ENCODE results near the gene AJAP1. TPM values are rescaled to one million over a fixed set of nuclear protein-coding genes. Genes with fewer than 3 reads are reported as not detected.

AJAP1 gene
- total and polyA plus RNA-seq, 2 donors (not counting 1 experiment from before 2014, with no cell fraction given) = 0.01 TPM; not detected in 1

DNA sequence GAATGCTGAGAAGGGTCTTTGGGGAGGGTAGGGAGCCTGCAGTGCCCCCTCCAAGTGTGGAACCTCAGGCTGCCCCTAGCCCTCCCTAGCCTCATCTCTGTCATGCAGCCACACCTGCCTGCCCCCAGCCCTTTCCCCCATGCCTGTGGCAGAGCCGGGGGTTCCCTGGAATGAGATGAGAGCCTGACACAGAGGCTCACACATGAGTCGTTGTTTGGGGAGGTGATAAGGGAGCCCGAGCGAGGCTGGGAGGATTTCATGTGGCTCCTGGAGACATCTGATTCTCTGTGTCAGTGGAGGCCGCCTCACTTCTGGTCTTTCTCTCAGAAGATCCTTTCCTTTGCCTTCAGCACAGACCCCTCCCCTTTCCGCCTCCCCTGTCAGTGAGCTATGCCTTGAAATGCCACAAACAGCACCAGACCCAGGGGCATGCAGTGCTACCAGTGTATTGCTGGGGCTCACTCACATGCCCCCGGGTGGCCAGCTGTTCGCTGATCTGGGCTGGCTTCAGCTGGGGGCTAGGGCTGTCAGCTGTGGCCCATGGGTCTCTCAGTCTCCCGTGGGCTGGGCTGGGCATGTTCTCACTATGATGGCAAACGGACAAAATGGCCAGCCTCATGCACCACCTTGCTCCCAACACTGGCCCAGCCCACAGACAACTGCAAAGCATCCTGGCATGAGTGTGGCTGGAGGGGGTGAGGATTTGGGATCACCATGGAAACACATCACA, 102.6 kb downstream of the AJAP1 start:
- Histone ChIP-seq H3K9ac (ENCODE audit: insufficient read depth, low read length) (no peak overlapping the region), H3K27me3 (ENCODE audit: control insufficient read depth, insufficient read depth, low read length) (no peaks in the 10 kb centered on the region), H3K4me3 (replicated peaks in 1 of 4; ENCODE audit: control extremely low read depth in 1 of 4, insufficient read depth in 1 of 4, low read depth in 3 of 4, low read length in 4 of 4) (no peak overlapping the region), H3K4me2 (ENCODE audit: extremely low read depth, insufficient read depth, low read length) (no peak overlapping the region), H3K27ac (ENCODE audit: insufficient read depth, low read length) (no peak overlapping the region), H4K20me1 (ENCODE audit: control insufficient read depth, extremely low read depth, insufficient read depth, low read length) (no peaks in the 10 kb centered on the region), H2AFZ (ENCODE audit: low read length) (no peak overlapping the region), H3K9me3 (ENCODE audit: control insufficient read depth, insufficient read depth, low read depth, low read length) (no peaks in the 10 kb centered on the region), H3K4me1 (ENCODE audit: control insufficient read depth, extremely low read depth, insufficient read depth, low read length) (no peaks in the 10 kb centered on the region), H3K36me3 (ENCODE audit: control insufficient read depth, insufficient read depth, low read length) (no peaks in the 10 kb centered on the region), H3K79me2 (ENCODE audit: control insufficient read depth, insufficient read depth, low read length) (no peaks in the 10 kb centered on the region)
- DNase-seq (ENCODE audit: low read depth in 2 of 2) = no peak
- no peak for TF ChIP-seq EZH2 (IDR thresholded peaks at IDR 0.05; ENCODE audit: low read length, missing control alignments)

DNA sequence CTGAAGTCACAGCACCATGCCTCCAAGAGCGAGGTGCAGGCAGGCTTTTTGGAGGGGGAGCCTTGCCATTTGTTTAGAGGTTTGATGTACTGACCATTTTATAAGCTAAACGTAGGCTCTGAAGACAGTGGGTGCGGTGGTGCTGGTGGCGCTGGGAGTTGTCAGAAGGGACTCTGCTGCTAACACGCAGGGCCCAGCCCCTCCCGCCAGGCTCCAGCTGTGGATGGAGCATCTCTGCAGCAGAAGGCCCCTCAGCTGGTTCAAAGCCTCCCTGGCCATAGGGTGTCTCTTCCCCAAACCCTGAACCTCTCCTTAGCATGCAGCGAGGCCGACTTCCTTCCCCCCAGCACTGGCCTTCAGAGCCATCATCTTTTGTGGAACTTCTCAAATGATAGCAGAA, 105.3 kb downstream of the AJAP1 start:
- H3K27ac ChIP-seq (ENCODE audit: insufficient read depth, low read length) = no peak overlapping the region
- TF ChIP-seq, protein P1, sequence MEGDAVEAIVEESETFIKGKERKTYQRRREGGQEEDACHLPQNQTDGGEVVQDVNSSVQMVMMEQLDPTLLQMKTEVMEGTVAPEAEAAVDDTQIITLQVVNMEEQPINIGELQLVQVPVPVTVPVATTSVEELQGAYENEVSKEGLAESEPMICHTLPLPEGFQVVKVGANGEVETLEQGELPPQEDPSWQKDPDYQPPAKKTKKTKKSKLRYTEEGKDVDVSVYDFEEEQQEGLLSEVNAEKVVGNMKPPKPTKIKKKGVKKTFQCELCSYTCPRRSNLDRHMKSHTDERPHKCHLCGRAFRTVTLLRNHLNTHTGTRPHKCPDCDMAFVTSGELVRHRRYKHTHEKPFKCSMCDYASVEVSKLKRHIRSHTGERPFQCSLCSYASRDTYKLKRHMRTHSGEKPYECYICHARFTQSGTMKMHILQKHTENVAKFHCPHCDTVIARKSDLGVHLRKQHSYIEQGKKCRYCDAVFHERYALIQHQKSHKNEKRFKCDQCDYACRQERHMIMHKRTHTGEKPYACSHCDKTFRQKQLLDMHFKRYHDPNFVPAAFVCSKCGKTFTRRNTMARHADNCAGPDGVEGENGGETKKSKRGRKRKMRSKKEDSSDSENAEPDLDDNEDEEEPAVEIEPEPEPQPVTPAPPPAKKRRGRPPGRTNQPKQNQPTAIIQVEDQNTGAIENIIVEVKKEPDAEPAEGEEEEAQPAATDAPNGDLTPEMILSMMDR (conservative IDR thresholded peaks at IDR 0.05 in 1 of 2, IDR thresholded peaks at IDR 0.05 in 1 of 2; ENCODE audit: low read depth in 1 of 2, low read length in 2 of 2) = no peak
- TF ChIP-seq EZH2 (IDR thresholded peaks at IDR 0.05; ENCODE audit: low read length, missing control alignments) = no peak
- H3K4me2 ChIP-seq (ENCODE audit: extremely low read depth, insufficient read depth, low read length) = no peak overlapping the region
- no peaks in the 10 kb centered on the region for H4K20me1 ChIP-seq (ENCODE audit: control insufficient read depth, extremely low read depth, insufficient read depth, low read length)
- H3K9ac ChIP-seq (ENCODE audit: insufficient read depth, low read length) = no peak overlapping the region
- H3K9me3 ChIP-seq (ENCODE audit: control insufficient read depth, insufficient read depth, low read depth, low read length) = no peaks in the 10 kb centered on the region
- H2AFZ ChIP-seq (ENCODE audit: low read length) = no peak overlapping the region
- H3K4me1 ChIP-seq (ENCODE audit: control insufficient read depth, extremely low read depth, insufficient read depth, low read length) = no peaks in the 10 kb centered on the region
- no peaks in the 10 kb centered on the region for H3K36me3 ChIP-seq (ENCODE audit: control insufficient read depth, insufficient read depth, low read length)
- H3K79me2 ChIP-seq (ENCODE audit: control insufficient read depth, insufficient read depth, low read length) = no peaks in the 10 kb centered on the region
- no peaks in the 10 kb centered on the region for H3K27me3 ChIP-seq (ENCODE audit: control insufficient read depth, insufficient read depth, low read length)
- no peak for DNase-seq (ENCODE audit: low read depth in 2 of 2)
- no peak overlapping the region for H3K4me3 ChIP-seq (replicated peaks in 1 of 4; ENCODE audit: control extremely low read depth in 1 of 4, insufficient read depth in 1 of 4, low read depth in 3 of 4, low read length in 4 of 4)

DNA sequence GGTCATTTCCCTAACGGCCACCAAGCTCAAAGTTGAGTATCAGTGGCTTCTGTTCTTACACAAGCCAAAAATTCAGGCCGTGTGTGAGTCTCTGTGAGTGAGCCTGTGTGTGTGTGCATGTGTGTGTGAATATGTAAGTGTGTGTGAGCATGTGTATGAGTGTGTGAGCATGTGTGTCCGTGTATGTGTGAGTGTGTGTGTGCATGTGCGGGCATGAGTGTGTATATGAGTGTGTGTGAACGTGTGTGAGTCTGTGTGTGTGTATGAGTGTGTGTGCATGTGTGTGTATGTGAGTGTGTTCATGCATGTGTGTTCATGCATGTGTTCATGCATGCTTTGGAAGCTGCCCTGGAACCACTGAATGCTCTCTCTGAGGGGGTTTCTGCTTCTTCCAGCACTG, 105.7 kb downstream of the AJAP1 start:
- Histone ChIP-seq H3K27me3 (ENCODE audit: control insufficient read depth, insufficient read depth, low read length) (no peaks in the 10 kb centered on the region), H3K9ac (ENCODE audit: insufficient read depth, low read length) (no peak overlapping the region), H2AFZ (ENCODE audit: low read length) (no peak overlapping the region), H3K9me3 (ENCODE audit: control insufficient read depth, insufficient read depth, low read depth, low read length) (no peaks in the 10 kb centered on the region), H3K4me1 (ENCODE audit: control insufficient read depth, extremely low read depth, insufficient read depth, low read length) (no peaks in the 10 kb centered on the region), H4K20me1 (ENCODE audit: control insufficient read depth, extremely low read depth, insufficient read depth, low read length) (no peaks in the 10 kb centered on the region), H3K27ac (ENCODE audit: insufficient read depth, low read length) (no peak overlapping the region), H3K79me2 (ENCODE audit: control insufficient read depth, insufficient read depth, low read length) (no peaks in the 10 kb centered on the region), H3K36me3 (ENCODE audit: control insufficient read depth, insufficient read depth, low read length) (no peaks in the 10 kb centered on the region), H3K4me3 (replicated peaks in 1 of 4; ENCODE audit: control extremely low read depth in 1 of 4, insufficient read depth in 1 of 4, low read depth in 3 of 4, low read length in 4 of 4) (no peak overlapping the region), H3K4me2 (ENCODE audit: extremely low read depth, insufficient read depth, low read length) (no peak overlapping the region)
- TF ChIP-seq, protein P1 (conservative IDR thresholded peaks at IDR 0.05 in 1 of 2, IDR thresholded peaks at IDR 0.05 in 1 of 2; ENCODE audit: low read depth in 1 of 2, low read length in 2 of 2) = no peak
- no peak for TF ChIP-seq EZH2 (IDR thresholded peaks at IDR 0.05; ENCODE audit: low read length, missing control alignments)
- DNase-seq (ENCODE audit: low read depth in 2 of 2) = no peak

Measured in fibroblast of lung (primary cell).